Fibroblast of lung (primary cell): ENCODE measurements around the gene PIP4P1. TPM values are rescaled to one million over a fixed set of nuclear protein-coding genes. Genes with fewer than 3 reads are reported as not detected.
A peak's percentile ranks its signal among the peaks of the same experiment; 100 is the strongest.

Source experiments
- DNase-seq, 2 donors: peaks; one replicate each; pipeline versions ENCODE4 v3.0.0 to v3.0.0-alpha.2; 2010; ENCODE audit warnings: low read depth in 2 of 2
- H2AFZ ChIP-seq: 2 replicates; pipeline ENCODE4 v1.5.1; 2012; ENCODE audit warnings: low read length, control low read depth, inconsistent platforms
- H3K27ac ChIP-seq: 2 replicates; pipeline ENCODE4 v1.5.1; 2011; ENCODE audit warnings: low read length, control low read depth; ENCODE audit not compliant: insufficient read depth
- H3K27me3 ChIP-seq: 2 replicates; pipeline ENCODE4 v1.5.1; 2011; ENCODE audit warnings: mild to moderate bottlenecking, low read length; ENCODE audit not compliant: control insufficient read depth, insufficient read depth
- H3K36me3 ChIP-seq: 2 replicates; pipeline ENCODE4 v1.5.1; 2011; ENCODE audit warnings: low read length; ENCODE audit not compliant: control insufficient read depth, insufficient read depth
- H3K4me1 ChIP-seq: 2 replicates; pipeline ENCODE4 v1.5.1; 2011; ENCODE audit warnings: low read length; ENCODE audit not compliant: control insufficient read depth, insufficient read depth; ENCODE audit errors: extremely low read depth
- H3K4me2 ChIP-seq: 2 replicates; pipeline ENCODE4 v1.5.1; 2011; ENCODE audit warnings: low read length, control low read depth; ENCODE audit not compliant: insufficient read depth; ENCODE audit errors: extremely low read depth
- H3K4me3 ChIP-seq, 4 experiments: fragments of 200-600 bp in 1 of 4; sonication (generic) in 1 of 4; replicated peaks in 1 of 4; 2 replicates each; pipeline ENCODE4 v1.5.1; 2011 to 2016; ENCODE audit warnings: low read length in 4 of 4, low read depth in 3 of 4, mild to moderate bottlenecking in 3 of 4, control low read depth in 2 of 4, inconsistent platforms in 1 of 4, mixed read lengths in 1 of 4; ENCODE audit not compliant: insufficient read depth in 1 of 4; ENCODE audit errors: control extremely low read depth in 1 of 4
- H3K79me2 ChIP-seq: 2 replicates; pipeline ENCODE4 v1.5.1; 2012; ENCODE audit warnings: mild to moderate bottlenecking, low read length, inconsistent platforms; ENCODE audit not compliant: control insufficient read depth, insufficient read depth
- H3K9ac ChIP-seq: 2 replicates; pipeline ENCODE4 v1.5.1; 2011; ENCODE audit warnings: mild to moderate bottlenecking, low read length, control low read depth; ENCODE audit not compliant: insufficient read depth
- H3K9me3 ChIP-seq: 2 replicates; pipeline ENCODE4 v1.5.1; 2012; ENCODE audit warnings: low read depth, low read length; ENCODE audit not compliant: control insufficient read depth, insufficient read depth
- H4K20me1 ChIP-seq: 2 replicates; pipeline ENCODE4 v1.5.1; 2011; ENCODE audit warnings: low read length; ENCODE audit not compliant: control insufficient read depth, insufficient read depth; ENCODE audit errors: extremely low read depth
- CTCF ChIP-seq, 2 donors: IDR thresholded peaks in 1 of 2; conservative IDR thresholded peaks in 1 of 2; 1 replicate in 1 of 2; 2 replicates in 1 of 2; pipeline ENCODE4 v1.5.1; 2011 to 2012; ENCODE audit warnings: low read length in 2 of 2, control low read depth in 1 of 2, inconsistent platforms in 1 of 2, low read depth in 1 of 2, mild to moderate bottlenecking in 1 of 2
- EZH2 ChIP-seq: IDR thresholded peaks from 2 replicates; pipeline ENCODE4 v1.5.1; 2012; ENCODE audit warnings: low read length, control low read depth, mild to moderate bottlenecking; ENCODE audit errors: missing control alignments
- polyA plus RNA-seq, 2 donors: library from polyadenylated mRNA; depleted of rRNA in 1 of 2; stranded (reverse) in 1 of 2; unstranded in 1 of 2; fragments of >200 nt; gene quantifications; 2 replicates each; pipeline ENCODE4 v1.2.1, GENCODE V29; 2011 to 2012; ENCODE audit warnings: missing spikeins in 1 of 2
- total RNA-seq: library from RNA; depleted of rRNA; stranded (reverse); fragments of >200 nt; gene quantifications from 2 replicates; pipeline ENCODE4 v1.2.1, GENCODE V29; 2014

PIP4P1 gene
- total and polyA plus RNA-seq, 2 donors (not counting 1 experiment from before 2014, with no cell fraction given), result 30.9 to 34.9 TPM

GRCh38 chr14:20440882-20441281, 20.4 kb downstream of the PIP4P1 start:
- no peak overlapping the region for H3K4me3 ChIP-seq
- H3K4me2 ChIP-seq, result no peak overlapping the region
- H3K27me3 ChIP-seq, result no peaks in the 10 kb centered on the region
- no peak overlapping the region for H3K9ac ChIP-seq
- no peaks in the 10 kb centered on the region for H3K9me3 ChIP-seq
- H3K36me3 ChIP-seq, result peaks cover 1% of the 10 kb centered on the region
- H2AFZ ChIP-seq, result no peak overlapping the region
- H3K4me1 ChIP-seq, result no peaks in the 10 kb centered on the region
- H3K79me2 ChIP-seq, result no peaks in the 10 kb centered on the region
- H3K27ac ChIP-seq, result no peak overlapping the region
- DNase-seq, result peak in 1 of 2 donors; percentile 14
- no peak for TF ChIP-seq CTCF (conservative IDR thresholded peaks at IDR 0.05 in 1 of 2, IDR thresholded peaks at IDR 0.05 in 1 of 2; ENCODE audit: low read depth in 1 of 2, low read length in 2 of 2)
- TF ChIP-seq EZH2, result no peak
- H4K20me1 ChIP-seq, result no peaks in the 10 kb centered on the region

GRCh38 chr14:20440465-20440864, 20.8 kb downstream of the PIP4P1 start:
- Histone ChIP-seq H3K79me2 (no peaks in the 10 kb centered on the region), H3K4me3 (no peak overlapping the region), H3K27ac (no peak overlapping the region), H2AFZ (no peak overlapping the region), H3K4me1 (no peaks in the 10 kb centered on the region), H3K9me3 (no peaks in the 10 kb centered on the region), H3K4me2 (no peak overlapping the region), H4K20me1 (no peaks in the 10 kb centered on the region), H3K36me3 (no peaks in the 10 kb centered on the region), H3K9ac (no peak overlapping the region), H3K27me3 (no peaks in the 10 kb centered on the region)
- DNase-seq, result no peak
- no peak for TF ChIP-seq EZH2
- TF ChIP-seq CTCF (conservative IDR thresholded peaks at IDR 0.05 in 1 of 2, IDR thresholded peaks at IDR 0.05 in 1 of 2; ENCODE audit: low read depth in 1 of 2, low read length in 2 of 2), result no peak

- Histone ChIP-seq H2AFZ (no peak overlapping the region), H3K4me1 (peaks cover 3% of the 10 kb centered on the region), H3K79me2 (no peaks in the 10 kb centered on the region), H3K27me3 (no peaks in the 10 kb centered on the region), H3K9me3 (no peaks in the 10 kb centered on the region), H3K9ac (no peak overlapping the region), H3K4me2 (no peak overlapping the region), H3K36me3 (no peaks in the 10 kb centered on the region), H3K27ac (no peak overlapping the region), H4K20me1 (no peaks in the 10 kb centered on the region), H3K4me3 (no peak overlapping the region)
- TF ChIP-seq CTCF (conservative IDR thresholded peaks at IDR 0.05 in 1 of 2, IDR thresholded peaks at IDR 0.05 in 1 of 2; ENCODE audit: low read depth in 1 of 2, low read length in 2 of 2) (no peak), EZH2 (no peak)
- DNase-seq, result no peak
These were observed 22.6 kb downstream of the PIP4P1 start for GRCh38 chr14:20438664-20439063.
